Measurements from ENCODE around the gene ASH1L. TPM values are rescaled to one million over a fixed set of nuclear protein-coding genes. Genes with fewer than 3 reads are reported as not detected.

The ASH1L gene
- total RNA-seq, 1 experiment from 2014 or later, result 29.3 TPM

- Mint-ChIP-seq H3K27ac (peak within 1 kb of the TSS; percentile 66), H3K36me3 (peaks cover 17% of the 10 kb centered on the region), H3K4me1 (peaks cover 38% of the 10 kb centered on the region), H3K9me3 (no peaks in the 10 kb centered on the region), H3K4me3 (peak within 1 kb of the TSS; percentile 84), H3K27me3 (ENCODE audit: low read depth) (peaks cover 6% of the 10 kb centered on the region)
- POLR2A ChIA-PET, result interaction anchor here (0.7 to 1.9 kb wide), 4 partner anchors 13 to 69 kb away, joined by 3 to 9 read pairs (median 5); partner anchors contain the start of genes CLK2 and FDPS
- peak; percentile 31 for ATAC-seq
- CTCF ChIA-PET, result interaction anchor here (0.7 to 9.9 kb wide), 17 partner anchors 12 to 240 kb away, joined by 3 to 204 read pairs (median 4); partner anchors contain the start of genes CLK2, ENTREP3, FDPS and HCN3
- DNase-seq (ENCODE audit: low spot score), result peak; percentile 90
- TF ChIP-seq ZNF281 (CRISPR knock-in tag; IDR thresholded peaks at IDR 0.05), result 0 out of 2 replicates have a peak, but pooled peaks have one; percentile 56
- TF ChIP-seq IRF2 (CRISPR knock-in tag; IDR thresholded peaks at IDR 0.05; ENCODE audit: borderline replicate concordance, low read depth), result no peak
- no peak for TF ChIP-seq PREB (CRISPR knock-in tag; IDR thresholded peaks at IDR 0.05; ENCODE audit: borderline replicate concordance)
- no peak for TF ChIP-seq ZNF425 (CRISPR knock-in tag; conservative IDR thresholded peaks at IDR 0.05)
- no peak for TF ChIP-seq ZNF263 (CRISPR knock-in tag; IDR thresholded peaks at IDR 0.05; ENCODE audit: low read depth)
- 0 out of 2 replicates have a peak, but pooled peaks have one; percentile 17 for TF ChIP-seq ZNF532 (CRISPR knock-in tag; IDR thresholded peaks at IDR 0.05; ENCODE audit: borderline replicate concordance)
- TF ChIP-seq ARID4B (CRISPR knock-in tag; IDR thresholded peaks at IDR 0.05; ENCODE audit: borderline replicate concordance), result peak; percentile 55; the same call in 1 of the 2 replicates
- TF ChIP-seq NFYB (CRISPR knock-in tag; conservative IDR thresholded peaks at IDR 0.05; ENCODE audit: low read depth), result no peak
- TF ChIP-seq EMX1 (CRISPR knock-in tag; IDR thresholded peaks at IDR 0.05), result peak; percentile 83; the same call in 1 of the 2 replicates
- TF ChIP-seq ATF2 (CRISPR knock-in tag; IDR thresholded peaks at IDR 0.05; ENCODE audit: borderline replicate concordance, low read depth), result no peak
- TF ChIP-seq PRDM15 (CRISPR knock-in tag; IDR thresholded peaks at IDR 0.05), result peak; percentile 34
- TF ChIP-seq FOXJ3 (CRISPR knock-in tag; IDR thresholded peaks at IDR 0.05; ENCODE audit: borderline replicate concordance), result no peak
These were observed 241.7 kb downstream of the ASH1L start, which contains the start of gene RUSC1 for GRCh38 chr1:155320661-155321617. Gene RUSC1 (plus strand): TSS chr1:155320894. CDS start chr1:155321774, 880 bp downstream.

Data from WTC11 (cell line).